Osteoblast (primary cell): Measurements from ENCODE around the gene SHISA6. TPM values are rescaled to one million over a fixed set of nuclear protein-coding genes. Genes with fewer than 3 reads are reported as not detected.

Experiments
- DNase-seq: peaks from one replicate; pipeline ENCODE4 v3.0.0; 2011; ENCODE audit warnings: low spot score, mixed read lengths; ENCODE audit not compliant: insufficient read length; ENCODE audit errors: missing footprints
- H2AFZ ChIP-seq: 2 replicates; pipeline ENCODE4 v1.6.0; 2011; ENCODE audit warnings: mild to moderate bottlenecking, low read length
- H3K27ac ChIP-seq: 2 replicates; pipeline ENCODE4 v1.5.1; 2011; ENCODE audit warnings: mild to moderate bottlenecking, low read depth, low read length, moderate library complexity
- H3K27me3 ChIP-seq: 2 replicates; pipeline ENCODE4 v1.6.0; 2012; ENCODE audit warnings: mild to moderate bottlenecking, control low read depth, inconsistent platforms, low read length, moderate library complexity; ENCODE audit not compliant: insufficient read depth
- H3K36me3 ChIP-seq: 2 replicates; pipeline ENCODE4 v1.5.1; 2011; ENCODE audit warnings: mild to moderate bottlenecking, low read length, control low read depth, moderate library complexity; ENCODE audit not compliant: insufficient read depth
- H3K4me1 ChIP-seq: 2 replicates; pipeline ENCODE4 v1.5.1; 2011; ENCODE audit warnings: mild to moderate bottlenecking, low read length, control low read depth, moderate library complexity; ENCODE audit not compliant: insufficient read depth
- H3K4me2 ChIP-seq: 2 replicates; pipeline ENCODE4 v1.6.0; 2011; ENCODE audit warnings: mild to moderate bottlenecking, low read length; ENCODE audit not compliant: insufficient read depth
- H3K4me3 ChIP-seq: fragments of 200-600 bp; sonication (generic); 3 replicates; pipeline ENCODE4 v1.5.1; 2012; ENCODE audit warnings: mild to moderate bottlenecking, low read length, inconsistent platforms; ENCODE audit not compliant: insufficient read depth
- H3K79me2 ChIP-seq: 2 replicates; pipeline ENCODE4 v1.6.0; 2012; ENCODE audit warnings: mild to moderate bottlenecking, low read length, control low read depth, inconsistent platforms; ENCODE audit not compliant: insufficient read depth
- H3K9me3 ChIP-seq: 2 replicates; pipeline ENCODE4 v1.5.1; 2011; ENCODE audit warnings: low read depth, low read length, control low read depth
- H4K20me1 ChIP-seq: 2 replicates; pipeline ENCODE4 v1.6.0; 2012; ENCODE audit warnings: mild to moderate bottlenecking, low read length, control low read depth; ENCODE audit not compliant: insufficient read depth
- total RNA-seq: library from RNA; depleted of rRNA; stranded (reverse); fragments of >200 nt; gene quantifications from 2 replicates; pipeline ENCODE4 v1.2.3, GENCODE V29; 2012
- TF ChIP-seq, protein P1 (sequence below): IDR thresholded peaks from 2 replicates; pipeline ENCODE4 v1.5.1; 2011; ENCODE audit warnings: mild to moderate bottlenecking, low read depth, low read length, moderate library complexity; ENCODE audit errors: extremely low read depth

Gene SHISA6
- total RNA-seq, 1 donor = not detected

DNA sequence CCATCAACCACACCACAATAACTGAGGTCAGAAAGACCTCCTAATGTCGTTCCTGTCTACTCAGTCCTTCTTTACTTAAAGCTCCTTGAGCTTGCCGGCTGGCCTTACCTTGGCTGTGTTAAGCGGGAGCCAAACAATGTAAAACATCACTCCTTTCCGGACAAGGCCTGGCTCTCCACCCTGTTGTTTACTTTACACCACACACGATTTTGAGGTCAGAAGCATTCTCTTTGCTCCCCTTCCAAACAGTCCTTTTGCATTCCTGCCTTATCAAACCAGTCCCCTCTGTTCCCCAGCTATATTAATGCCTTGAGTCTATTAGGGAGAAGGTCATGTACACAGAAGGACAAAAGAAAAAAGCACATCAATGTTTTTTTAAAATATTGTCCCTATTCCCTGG is 19.3 kb upstream of the SHISA6 start:
- DNase-seq = no peak
- H3K4me2 ChIP-seq = no peak overlapping the region
- TF ChIP-seq, protein P1, sequence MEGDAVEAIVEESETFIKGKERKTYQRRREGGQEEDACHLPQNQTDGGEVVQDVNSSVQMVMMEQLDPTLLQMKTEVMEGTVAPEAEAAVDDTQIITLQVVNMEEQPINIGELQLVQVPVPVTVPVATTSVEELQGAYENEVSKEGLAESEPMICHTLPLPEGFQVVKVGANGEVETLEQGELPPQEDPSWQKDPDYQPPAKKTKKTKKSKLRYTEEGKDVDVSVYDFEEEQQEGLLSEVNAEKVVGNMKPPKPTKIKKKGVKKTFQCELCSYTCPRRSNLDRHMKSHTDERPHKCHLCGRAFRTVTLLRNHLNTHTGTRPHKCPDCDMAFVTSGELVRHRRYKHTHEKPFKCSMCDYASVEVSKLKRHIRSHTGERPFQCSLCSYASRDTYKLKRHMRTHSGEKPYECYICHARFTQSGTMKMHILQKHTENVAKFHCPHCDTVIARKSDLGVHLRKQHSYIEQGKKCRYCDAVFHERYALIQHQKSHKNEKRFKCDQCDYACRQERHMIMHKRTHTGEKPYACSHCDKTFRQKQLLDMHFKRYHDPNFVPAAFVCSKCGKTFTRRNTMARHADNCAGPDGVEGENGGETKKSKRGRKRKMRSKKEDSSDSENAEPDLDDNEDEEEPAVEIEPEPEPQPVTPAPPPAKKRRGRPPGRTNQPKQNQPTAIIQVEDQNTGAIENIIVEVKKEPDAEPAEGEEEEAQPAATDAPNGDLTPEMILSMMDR = no peak
- no peaks in the 10 kb centered on the region for H3K4me1 ChIP-seq
- no peaks in the 10 kb centered on the region for H3K9me3 ChIP-seq
- no peaks in the 10 kb centered on the region for H3K27me3 ChIP-seq
- no peak overlapping the region for H3K27ac ChIP-seq
- no peak overlapping the region for H2AFZ ChIP-seq
- H3K36me3 ChIP-seq = no peaks in the 10 kb centered on the region
- H4K20me1 ChIP-seq = no peaks in the 10 kb centered on the region
- H3K79me2 ChIP-seq = no peaks in the 10 kb centered on the region
- no peak overlapping the region for H3K4me3 ChIP-seq

DNA sequence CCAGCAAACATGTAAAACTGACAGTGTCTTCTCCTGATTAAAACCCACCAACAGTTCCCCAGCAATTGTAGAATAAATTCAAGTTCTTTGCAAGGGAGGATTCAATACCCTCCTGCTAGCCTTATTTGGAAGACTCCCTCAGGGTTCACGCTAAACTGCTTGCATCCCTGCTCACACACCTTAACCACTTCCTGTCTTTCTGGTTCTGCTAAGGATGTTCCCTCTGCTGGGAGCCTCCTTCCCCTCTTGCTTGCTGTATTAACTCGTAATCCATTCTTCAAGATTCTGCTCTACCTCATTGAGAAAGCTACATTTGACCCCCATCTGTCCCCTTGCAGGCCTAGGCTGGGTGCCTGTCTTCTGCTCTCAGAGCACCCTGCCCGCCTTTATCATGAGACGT is 2.3 kb upstream of the SHISA6 start:
- DNase-seq = no peak
- Histone ChIP-seq H3K4me3 (no peak overlapping the region), H3K4me2 (no peak overlapping the region), H3K4me1 (no peaks in the 10 kb centered on the region), H2AFZ (no peak overlapping the region), H3K36me3 (no peaks in the 10 kb centered on the region), H3K27ac (no peak overlapping the region), H3K79me2 (no peaks in the 10 kb centered on the region), H3K9me3 (no peaks in the 10 kb centered on the region), H4K20me1 (no peaks in the 10 kb centered on the region), H3K27me3 (no peaks in the 10 kb centered on the region)
- TF ChIP-seq, protein P1 = no peak

DNA sequence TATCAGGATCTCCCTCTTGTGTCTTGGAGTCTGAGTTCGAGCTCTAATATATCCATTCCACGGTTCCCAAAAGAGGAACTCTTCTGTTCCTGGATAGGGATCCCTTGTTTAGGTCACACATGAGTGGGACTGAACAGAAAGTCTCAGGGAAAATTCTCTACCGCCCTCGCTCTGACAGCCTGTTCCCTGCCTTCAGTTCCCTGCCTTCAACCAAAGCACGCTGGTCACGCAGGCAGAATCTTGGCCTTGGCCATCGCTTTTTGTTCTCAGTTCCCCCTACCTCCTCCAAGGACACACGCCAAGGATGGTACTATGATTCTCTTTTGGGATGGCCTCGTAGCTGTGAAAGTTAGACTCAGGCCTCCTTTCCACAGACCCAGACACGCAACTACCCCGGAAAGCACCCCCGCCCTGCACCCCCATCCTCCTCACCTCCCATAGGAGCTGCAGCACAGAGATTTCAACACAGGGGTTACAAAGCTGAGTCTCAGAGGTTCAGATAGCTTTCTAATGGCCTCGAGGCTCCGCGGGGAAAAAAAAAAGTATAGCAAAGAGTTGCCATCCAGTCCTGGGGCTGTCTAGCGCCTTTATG is 1.5 kb upstream of the SHISA6 start:
- H2AFZ ChIP-seq = no peak overlapping the region
- H3K4me1 ChIP-seq = no peaks in the 10 kb centered on the region
- no peaks in the 10 kb centered on the region for H3K9me3 ChIP-seq
- H3K4me2 ChIP-seq = no peak overlapping the region
- H3K27ac ChIP-seq = no peak overlapping the region
- DNase-seq = peak; percentile 72
- no peaks in the 10 kb centered on the region for H3K79me2 ChIP-seq
- TF ChIP-seq, protein P1 = no peak
- no peaks in the 10 kb centered on the region for H3K36me3 ChIP-seq
- no peaks in the 10 kb centered on the region for H4K20me1 ChIP-seq
- H3K4me3 ChIP-seq = no peak overlapping the region
- H3K27me3 ChIP-seq = no peaks in the 10 kb centered on the region

DNA sequence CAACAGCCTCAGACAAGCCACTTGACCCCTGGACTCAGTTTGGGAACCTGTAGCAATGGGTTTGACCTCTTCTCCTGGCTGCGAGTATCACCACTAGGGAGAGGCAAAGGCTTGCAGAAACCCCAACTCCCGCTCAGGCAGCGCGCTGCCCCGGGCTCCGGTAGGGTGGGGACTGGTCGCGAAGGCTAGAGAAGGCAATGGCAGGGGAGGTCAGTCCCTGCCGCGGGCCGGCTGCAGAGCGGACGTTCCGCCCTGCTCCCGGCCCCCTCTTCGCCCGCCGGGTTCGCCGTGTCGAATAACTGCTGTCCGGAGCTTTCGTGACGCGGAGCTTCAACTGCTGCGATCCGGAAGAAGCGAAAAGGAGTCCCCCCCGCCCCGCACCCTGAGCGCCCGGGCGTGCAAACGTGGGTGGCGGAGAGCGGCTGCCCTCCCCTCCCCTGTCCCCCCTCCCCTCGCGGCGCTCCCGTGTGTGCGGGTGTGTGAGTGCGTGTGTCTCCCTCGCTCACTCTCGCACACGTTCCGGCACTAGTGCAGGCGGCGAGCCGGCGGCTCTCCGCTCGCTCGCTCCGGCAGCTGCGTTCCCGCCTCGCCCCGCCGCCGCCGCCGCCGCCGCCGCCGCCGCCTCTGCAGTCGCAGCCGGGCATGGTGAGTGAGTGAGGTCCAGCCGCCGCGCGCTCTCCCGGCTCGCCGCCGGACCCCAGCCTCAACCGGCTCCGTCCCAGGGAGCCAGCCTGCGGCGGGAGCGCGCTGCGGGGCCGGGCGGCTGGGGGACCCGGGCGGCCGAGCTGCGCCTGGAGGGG is 772 bp upstream of the SHISA6 start:
- Histone ChIP-seq H3K4me2 (no peak overlapping the region), H3K9me3 (no peaks in the 10 kb centered on the region), H3K79me2 (no peaks in the 10 kb centered on the region)

More for the DNA sequence above, 772 bp upstream of the SHISA6 start:
- TF ChIP-seq, protein P1 = no peak
- H2AFZ ChIP-seq = no peak overlapping the region
- no peaks in the 10 kb centered on the region for H4K20me1 ChIP-seq
- no peak overlapping the region for H3K4me3 ChIP-seq
- peak; percentile 68 for DNase-seq
- H3K36me3 ChIP-seq = no peaks in the 10 kb centered on the region
- no peaks in the 10 kb centered on the region for H3K4me1 ChIP-seq
- H3K27me3 ChIP-seq = no peaks in the 10 kb centered on the region
- no peak overlapping the region for H3K27ac ChIP-seq
